ENCODE measurements around the gene AQP12A.

DNA sequence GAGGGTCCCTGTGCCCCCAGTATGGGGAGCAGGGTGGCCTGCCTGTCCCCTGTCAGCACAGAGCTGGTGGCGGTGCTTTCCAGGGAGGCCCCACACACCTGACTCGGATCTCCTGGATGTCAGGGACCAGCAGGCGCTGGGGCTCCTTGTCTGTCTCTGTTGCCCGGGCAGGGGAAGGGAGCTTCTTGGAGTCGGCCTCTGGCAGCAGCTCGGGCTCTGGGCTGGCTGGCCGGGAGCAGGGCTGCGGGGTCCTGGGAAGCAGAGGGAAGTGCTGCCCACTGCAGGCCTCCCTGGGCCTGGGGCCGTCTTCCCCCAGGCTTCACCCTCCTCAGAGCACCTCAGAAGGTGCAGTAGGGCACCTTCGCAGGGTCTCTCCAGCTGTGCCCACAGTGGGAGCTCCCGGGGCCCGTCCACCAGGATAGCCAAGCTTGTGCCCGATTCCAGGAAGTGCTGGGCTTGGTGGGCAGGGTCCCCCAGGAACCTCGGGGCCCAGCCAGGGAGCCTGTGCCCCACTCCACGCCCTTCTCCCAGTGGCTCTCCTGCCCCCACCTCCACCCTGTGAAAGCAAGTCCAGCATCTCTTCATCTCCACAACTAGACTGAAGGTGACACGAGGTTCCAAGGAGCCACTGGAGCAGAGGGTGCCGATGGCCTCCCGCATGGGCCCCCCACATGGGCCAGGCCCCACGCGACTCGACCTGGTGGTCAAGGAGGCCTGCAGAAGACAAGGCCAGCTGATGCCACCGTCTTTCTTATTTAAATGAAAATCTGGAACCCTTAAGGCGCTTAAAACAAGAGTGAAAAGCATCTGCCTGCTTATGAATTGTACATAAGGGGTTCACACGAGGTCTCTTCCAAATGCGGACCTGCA, 28.2 kb downstream of the AQP12A start:
- TF ChIP-seq, protein P1, sequence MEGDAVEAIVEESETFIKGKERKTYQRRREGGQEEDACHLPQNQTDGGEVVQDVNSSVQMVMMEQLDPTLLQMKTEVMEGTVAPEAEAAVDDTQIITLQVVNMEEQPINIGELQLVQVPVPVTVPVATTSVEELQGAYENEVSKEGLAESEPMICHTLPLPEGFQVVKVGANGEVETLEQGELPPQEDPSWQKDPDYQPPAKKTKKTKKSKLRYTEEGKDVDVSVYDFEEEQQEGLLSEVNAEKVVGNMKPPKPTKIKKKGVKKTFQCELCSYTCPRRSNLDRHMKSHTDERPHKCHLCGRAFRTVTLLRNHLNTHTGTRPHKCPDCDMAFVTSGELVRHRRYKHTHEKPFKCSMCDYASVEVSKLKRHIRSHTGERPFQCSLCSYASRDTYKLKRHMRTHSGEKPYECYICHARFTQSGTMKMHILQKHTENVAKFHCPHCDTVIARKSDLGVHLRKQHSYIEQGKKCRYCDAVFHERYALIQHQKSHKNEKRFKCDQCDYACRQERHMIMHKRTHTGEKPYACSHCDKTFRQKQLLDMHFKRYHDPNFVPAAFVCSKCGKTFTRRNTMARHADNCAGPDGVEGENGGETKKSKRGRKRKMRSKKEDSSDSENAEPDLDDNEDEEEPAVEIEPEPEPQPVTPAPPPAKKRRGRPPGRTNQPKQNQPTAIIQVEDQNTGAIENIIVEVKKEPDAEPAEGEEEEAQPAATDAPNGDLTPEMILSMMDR (IDR thresholded peaks at IDR 0.05) = no peak
- TF ChIP-seq EZH2 (IDR thresholded peaks at IDR 0.05) (no peak), EZH2phosphoT487 (IDR thresholded peaks at IDR 0.05) (no peak)
